ENCODE data around the gene OR5K4. TPM values are rescaled to one million over a fixed set of nuclear protein-coding genes. Genes with fewer than 3 reads are reported as not detected.

OR5K4 gene
- total and polyA plus RNA-seq, 2 of the 8 experiments (the other 6 are each of a cell fraction or from before 2014, with no cell fraction given), result not detected

DNA sequence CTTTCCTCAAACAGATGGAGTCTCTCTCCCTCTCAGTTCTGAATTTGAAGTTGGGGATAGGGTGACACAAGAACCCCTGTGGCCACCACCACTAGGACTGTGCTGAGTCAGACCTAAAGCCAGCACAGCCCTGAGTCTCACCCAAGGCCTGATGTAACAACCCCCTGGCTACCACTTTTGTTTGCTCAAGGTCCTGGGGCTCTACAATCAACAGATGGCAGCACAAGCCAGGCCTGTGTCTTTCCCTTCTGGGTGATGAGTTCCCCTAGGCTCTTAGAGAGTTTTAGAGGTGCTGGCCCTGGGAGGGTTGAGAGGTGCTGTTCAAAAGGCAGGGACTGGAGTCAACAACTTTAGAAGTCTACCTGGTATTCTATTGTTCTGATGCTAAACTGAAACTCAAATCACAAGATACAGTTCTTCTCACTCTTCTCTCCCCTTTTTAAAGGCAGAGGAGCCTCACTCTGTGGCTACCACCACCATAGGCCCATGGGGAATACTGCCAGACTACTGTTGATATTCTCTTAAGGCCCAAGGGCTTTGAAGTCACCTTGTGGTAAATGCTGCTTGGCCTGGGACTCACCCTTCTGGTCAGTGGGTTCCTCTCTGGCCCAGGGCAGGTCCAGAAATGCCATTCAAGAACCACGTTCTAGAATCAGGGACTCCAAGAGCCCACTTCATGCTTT, 6.5 kb downstream of the OR5K4 start:
- H4K91ac ChIP-seq (replicated peaks; ENCODE audit: insufficient read length, low read length), result no peak overlapping the region
- H2BK120ac ChIP-seq (replicated peaks; ENCODE audit: low read depth, low read length), result no peak overlapping the region
- no peaks in the 10 kb centered on the region for H3K23me2 ChIP-seq (ENCODE audit: low read depth, low read length)
- no peak overlapping the region for H3K9ac ChIP-seq (replicated peaks in 1 of 4; ENCODE audit: extremely low read depth in 1 of 4, low read depth in 3 of 4, low read length in 3 of 4)
- H2BK12ac ChIP-seq (ENCODE audit: low read depth, low read length), result no peak overlapping the region
- H3K79me1 ChIP-seq (ENCODE audit: low read depth, low read length), result no peaks in the 10 kb centered on the region
- FAIRE-seq, result no peak
- 67% methylated on average over 1 of the region's 1 CpG; no CpG with 5 or more reads in 1 of the 2 experiments for WGBS, 2 experiments (ENCODE audit: extremely low coverage in 1 of 2, insufficient coverage in 1 of 2, insufficient read length in 1 of 2, insufficient replicate concordance in 2 of 2, low coverage in 1 of 2, low lambda C conversion rate in 2 of 2, missing lambda C conversion rate in 1 of 2)
- DNase-seq (ENCODE audit: low read depth in 1 of 2, low spot score in 2 of 2), result no peak
- no peak overlapping the region for H3K4me2 ChIP-seq (ENCODE audit: insufficient read depth in 1 of 2, low read depth in 2 of 2, low read length in 2 of 2)
- H2BK20ac ChIP-seq (ENCODE audit: low read length), result no peak overlapping the region
- H3K56ac ChIP-seq (replicated peaks; ENCODE audit: insufficient read length, low read depth, low read length), result no peak overlapping the region
- H3K9me3 ChIP-seq (ENCODE audit: insufficient read depth in 2 of 2, low read depth in 1 of 2, low read length in 1 of 2), result no peaks in the 10 kb centered on the region
- no peaks in the 10 kb centered on the region for H3K4me1 ChIP-seq (replicated peaks in 1 of 4; ENCODE audit: control insufficient read depth in 3 of 4, insufficient read depth in 4 of 4, low read length in 3 of 4)
- no peak overlapping the region for H4K5ac ChIP-seq (ENCODE audit: insufficient read length, low read depth, low read length)
- CTCF ChIA-PET (ENCODE audit: partially characterized antibody), result interaction anchor here (1.0 kb wide), 1 partner anchor 214 kb away, joined by 3 read pairs; no protein-coding TSS in a partner anchor
- H3K18ac ChIP-seq (ENCODE audit: extremely low read depth, low read length), result no peak overlapping the region
- no peaks in the 10 kb centered on the region for H3K79me2 ChIP-seq (ENCODE audit: control insufficient read depth in 1 of 2, insufficient read depth in 2 of 2, low read length in 2 of 2)
- no peak overlapping the region for H3K27ac ChIP-seq (ENCODE audit: low read depth, low read length)
- no peak overlapping the region for H3K4ac ChIP-seq (replicated peaks; ENCODE audit: insufficient read length, low read depth, low read length)
- H3K14ac ChIP-seq (ENCODE audit: insufficient read length), result no peak overlapping the region
- H3K36me3 ChIP-seq (ENCODE audit: control insufficient read depth in 2 of 4, insufficient read depth in 4 of 4, low read length in 3 of 4), result no peaks in the 10 kb centered on the region
- H2AFZ ChIP-seq (ENCODE audit: low read length), result no peak overlapping the region
- no peak overlapping the region for H2BK5ac ChIP-seq (ENCODE audit: low read depth, low read length)
- H3K27me3 ChIP-seq (replicated peaks in 1 of 4; ENCODE audit: control insufficient read depth in 3 of 4, extremely low read depth in 1 of 4, insufficient read depth in 3 of 4, low read length in 3 of 4), result no peaks in the 10 kb centered on the region
- no peak overlapping the region for H4K8ac ChIP-seq (ENCODE audit: extremely low read depth, insufficient read depth, low read length)
- H4K20me1 ChIP-seq (replicated peaks in 1 of 2; ENCODE audit: control insufficient read depth in 1 of 2, insufficient read depth in 2 of 2, low read length in 2 of 2), result no peaks in the 10 kb centered on the region
- no peak overlapping the region for H2BK15ac ChIP-seq (ENCODE audit: low read length)
- no peak overlapping the region for H3K23ac ChIP-seq (ENCODE audit: insufficient read length)
- no peak overlapping the region for H2AK5ac ChIP-seq (ENCODE audit: low read depth, low read length)
- POLR2A ChIA-PET (ENCODE audit: partially characterized antibody), result no interaction called here
- no peak overlapping the region for H3K4me3 ChIP-seq (ENCODE audit: extremely low read depth in 1 of 4, insufficient read depth in 2 of 4, low read depth in 3 of 4, low read length in 4 of 4)
- no peak for TF ChIP-seq JUN (IDR thresholded peaks at IDR 0.05; ENCODE audit: low read depth, low read length)
- TF ChIP-seq CREB1 (IDR thresholded peaks at IDR 0.05), result no peak
- TF ChIP-seq TAF7 (optimal IDR thresholded peaks at IDR 0.05; ENCODE audit: borderline replicate concordance, low read depth, low read length), result no peak
- TF ChIP-seq EP300 (IDR thresholded peaks at IDR 0.05; ENCODE audit: borderline replicate concordance in 1 of 2, low read depth in 2 of 2, low read length in 2 of 2), result no peak
- TF ChIP-seq CBX5 (IDR thresholded peaks at IDR 0.05; ENCODE audit: low read depth, low read length), result no peak
- no peak for TF ChIP-seq ATF2 (IDR thresholded peaks at IDR 0.05; ENCODE audit: low read length)
- TF ChIP-seq, protein P1, sequence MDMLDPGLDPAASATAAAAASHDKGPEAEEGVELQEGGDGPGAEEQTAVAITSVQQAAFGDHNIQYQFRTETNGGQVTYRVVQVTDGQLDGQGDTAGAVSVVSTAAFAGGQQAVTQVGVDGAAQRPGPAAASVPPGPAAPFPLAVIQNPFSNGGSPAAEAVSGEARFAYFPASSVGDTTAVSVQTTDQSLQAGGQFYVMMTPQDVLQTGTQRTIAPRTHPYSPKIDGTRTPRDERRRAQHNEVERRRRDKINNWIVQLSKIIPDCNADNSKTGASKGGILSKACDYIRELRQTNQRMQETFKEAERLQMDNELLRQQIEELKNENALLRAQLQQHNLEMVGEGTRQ (IDR thresholded peaks at IDR 0.05; ENCODE audit: low read length), result no peak
- no peak for TF ChIP-seq EGR1 (IDR thresholded peaks at IDR 0.05; ENCODE audit: borderline replicate concordance, low read depth, low read length)
- TF ChIP-seq JUND (IDR thresholded peaks at IDR 0.05; ENCODE audit: low read length), result no peak

All from H1 (cell line).